ENCODE measurements around the gene IGBP1. TPM values are rescaled to one million over a fixed set of nuclear protein-coding genes. Genes with fewer than 3 reads are reported as not detected.

The IGBP1 gene
- total RNA-seq, 1 experiment from 2014 or later = 57.6 TPM

- Histone ChIP-seq H3K27ac (no peak within 1 kb of the TSS), H2AFZ (no peak within 1 kb of the TSS), H3K27me3 (ENCODE audit: insufficient read depth, low read depth) (no peaks in the 10 kb centered on the region), H3K79me2 (ENCODE audit: low read depth) (no peaks in the 10 kb centered on the region), H3K36me3 (ENCODE audit: low read depth) (no peaks in the 10 kb centered on the region), H3K4me1 (replicated peaks; ENCODE audit: insufficient read depth) (no peaks in the 10 kb centered on the region), H3F3A (ENCODE audit: insufficient read depth, low read depth) (no peaks in the 10 kb centered on the region), H3K9me2 (ENCODE audit: insufficient read depth) (no peaks in the 10 kb centered on the region), H4K20me1 (ENCODE audit: insufficient read depth) (no peaks in the 10 kb centered on the region), H3K9me3 (ENCODE audit: insufficient read depth, low read depth) (no peaks in the 10 kb centered on the region), H3K4me2 (no peak within 1 kb of the TSS), H3K4me3 (no peak within 1 kb of the TSS)
- ChIA-PET POLR2A (ENCODE audit: unreplicated experiment) (no interaction called here), CTCF (no interaction called here)
- intact Hi-C loops (cut with micrococcal nuclease; ENCODE audit: unreplicated experiment) = no loop called here
- DNase-seq = no peak
- TF ChIP-seq EZH2 (IDR thresholded peaks at IDR 0.05; ENCODE audit: low read depth) = no peak
- TF ChIP-seq, protein P1, sequence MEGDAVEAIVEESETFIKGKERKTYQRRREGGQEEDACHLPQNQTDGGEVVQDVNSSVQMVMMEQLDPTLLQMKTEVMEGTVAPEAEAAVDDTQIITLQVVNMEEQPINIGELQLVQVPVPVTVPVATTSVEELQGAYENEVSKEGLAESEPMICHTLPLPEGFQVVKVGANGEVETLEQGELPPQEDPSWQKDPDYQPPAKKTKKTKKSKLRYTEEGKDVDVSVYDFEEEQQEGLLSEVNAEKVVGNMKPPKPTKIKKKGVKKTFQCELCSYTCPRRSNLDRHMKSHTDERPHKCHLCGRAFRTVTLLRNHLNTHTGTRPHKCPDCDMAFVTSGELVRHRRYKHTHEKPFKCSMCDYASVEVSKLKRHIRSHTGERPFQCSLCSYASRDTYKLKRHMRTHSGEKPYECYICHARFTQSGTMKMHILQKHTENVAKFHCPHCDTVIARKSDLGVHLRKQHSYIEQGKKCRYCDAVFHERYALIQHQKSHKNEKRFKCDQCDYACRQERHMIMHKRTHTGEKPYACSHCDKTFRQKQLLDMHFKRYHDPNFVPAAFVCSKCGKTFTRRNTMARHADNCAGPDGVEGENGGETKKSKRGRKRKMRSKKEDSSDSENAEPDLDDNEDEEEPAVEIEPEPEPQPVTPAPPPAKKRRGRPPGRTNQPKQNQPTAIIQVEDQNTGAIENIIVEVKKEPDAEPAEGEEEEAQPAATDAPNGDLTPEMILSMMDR (conservative IDR thresholded peaks at IDR 0.05) = no peak
- no TSS peak for BruUV-seq (replicated peaks)
Measured at GRCh38 chrX:70176938-70177533, 43.8 kb downstream of the IGBP1 start, which contains the start of gene DGAT2L6. Gene DGAT2L6, plus strand, starts transcription at chrX:70177483. Its CDS starts 100 bp downstream, at chrX:70177583.

DNA sequence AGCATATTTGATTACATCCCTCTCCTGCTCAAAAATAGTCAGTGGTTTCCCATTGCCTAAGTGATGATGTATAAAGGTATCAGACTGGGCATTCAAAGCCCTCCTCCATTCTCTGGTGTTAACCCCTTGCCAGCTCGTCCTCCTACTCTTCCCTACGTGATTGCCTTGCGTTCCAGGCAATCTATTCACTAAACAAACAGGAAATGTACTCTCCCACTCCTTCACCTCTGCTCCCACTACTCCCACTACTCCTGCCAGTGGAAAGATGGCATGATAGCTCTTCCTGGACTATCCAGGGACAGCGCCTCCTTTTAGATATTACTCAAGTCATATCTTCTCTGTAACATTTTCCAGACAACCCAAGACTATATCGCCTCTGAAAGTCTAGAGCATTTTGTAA, 49.8 kb downstream of the IGBP1 start:
- BruUV-seq (replicated peaks) = no TSS peak
- Histone ChIP-seq H3K4me3 (no peak overlapping the region), H3K4me1 (replicated peaks; ENCODE audit: insufficient read depth) (no peaks in the 10 kb centered on the region), H4K20me1 (ENCODE audit: insufficient read depth) (no peaks in the 10 kb centered on the region), H3F3A (ENCODE audit: insufficient read depth, low read depth) (no peaks in the 10 kb centered on the region), H3K27ac (no peak overlapping the region), H3K4me2 (no peak overlapping the region), H3K9me3 (ENCODE audit: insufficient read depth, low read depth) (no peaks in the 10 kb centered on the region), H3K27me3 (ENCODE audit: insufficient read depth, low read depth) (no peaks in the 10 kb centered on the region), H3K36me3 (ENCODE audit: low read depth) (no peaks in the 10 kb centered on the region), H2AFZ (no peak overlapping the region), H3K9me2 (ENCODE audit: insufficient read depth) (no peaks in the 10 kb centered on the region), H3K79me2 (ENCODE audit: low read depth) (no peaks in the 10 kb centered on the region)
- CTCF ChIA-PET = no interaction called here
- intact Hi-C loops (cut with micrococcal nuclease; ENCODE audit: unreplicated experiment) = no loop called here
- POLR2A ChIA-PET (ENCODE audit: unreplicated experiment) = no interaction called here
- TF ChIP-seq, protein P1 (conservative IDR thresholded peaks at IDR 0.05) = no peak
- no peak for TF ChIP-seq EZH2 (IDR thresholded peaks at IDR 0.05; ENCODE audit: low read depth)
- DNase-seq = no peak

GRCh38 chrX:70190225-70190624, 57.0 kb downstream of the IGBP1 start:
- no peaks in the 10 kb centered on the region for H3F3A ChIP-seq (ENCODE audit: insufficient read depth, low read depth)
- H3K4me1 ChIP-seq (replicated peaks; ENCODE audit: insufficient read depth) = no peaks in the 10 kb centered on the region
- no peak overlapping the region for H3K27ac ChIP-seq
- no peaks in the 10 kb centered on the region for H3K27me3 ChIP-seq (ENCODE audit: insufficient read depth, low read depth)
- DNase-seq = no peak
- no peak overlapping the region for H3K4me3 ChIP-seq
- no TSS peak for BruUV-seq (replicated peaks)
- H3K36me3 ChIP-seq (ENCODE audit: low read depth) = no peaks in the 10 kb centered on the region
- ChIA-PET POLR2A (ENCODE audit: unreplicated experiment) (no interaction called here), CTCF (no interaction called here)
- no peak overlapping the region for H2AFZ ChIP-seq
- no peak overlapping the region for H3K4me2 ChIP-seq
- no peaks in the 10 kb centered on the region; the same call in 1 of the 2 replicates for H3K9me3 ChIP-seq (ENCODE audit: insufficient read depth, low read depth)
- intact Hi-C loops (cut with micrococcal nuclease; ENCODE audit: unreplicated experiment) = no loop called here
- H4K20me1 ChIP-seq (ENCODE audit: insufficient read depth) = no peaks in the 10 kb centered on the region
- TF ChIP-seq, protein P1 (conservative IDR thresholded peaks at IDR 0.05) = no peak
- TF ChIP-seq EZH2 (IDR thresholded peaks at IDR 0.05; ENCODE audit: low read depth) = no peak
- no peaks in the 10 kb centered on the region for H3K9me2 ChIP-seq (ENCODE audit: insufficient read depth)
- no peaks in the 10 kb centered on the region for H3K79me2 ChIP-seq (ENCODE audit: low read depth)

Measured in PC-9 (cell line).